Loucy (cell line): ENCODE data around the gene HNRNPUL2.
"Not testable (repeated sequence)": the region's sequence is repeated elsewhere in the genome, so short reads cannot be mapped to it uniquely, and the experiment has no call there.

Source experiments
- H2AFZ ChIP-seq: fragments of 200-600 bp; sonication (generic); 2 replicates; pipeline ENCODE4 v1.6.0; 2016; ENCODE audit warnings: antibody characterized with exemption, mild to moderate bottlenecking, low read length, moderate library complexity
- H3F3A ChIP-seq: fragments of 200-600 bp; 2 replicates; pipeline ENCODE4 v1.6.0; 2016; ENCODE audit warnings: antibody characterized with exemption, low read depth, mild to moderate bottlenecking
- H3K27me3 ChIP-seq: fragments of 200-600 bp; sonication (generic); 2 replicates; pipeline ENCODE4 v1.6.1; 2014; ENCODE audit warnings: low read length, mild to moderate bottlenecking; ENCODE audit not compliant: insufficient read depth, poor library complexity, severe bottlenecking
- H3K36me3 ChIP-seq: fragments of 200-600 bp; sonication (generic); 2 replicates; pipeline ENCODE4 v1.6.1; 2016; ENCODE audit warnings: low read length; ENCODE audit not compliant: insufficient read depth
- H3K4me1 ChIP-seq: fragments of 200-600 bp; sonication (generic); 2 replicates; pipeline ENCODE4 v1.5.1; 2014; ENCODE audit warnings: low read length, mild to moderate bottlenecking; ENCODE audit not compliant: insufficient read depth, poor library complexity, severe bottlenecking
- H3K4me2 ChIP-seq: fragments of 200-600 bp; sonication (generic); 2 replicates; pipeline ENCODE4 v1.6.0; 2014; ENCODE audit warnings: antibody characterized with exemption, low read length, low read depth, mild to moderate bottlenecking; ENCODE audit not compliant: poor library complexity, severe bottlenecking
- H3K4me3 ChIP-seq: fragments of 200-600 bp; sonication (generic); 2 replicates; pipeline ENCODE4 v1.5.1; 2014; ENCODE audit warnings: low read length, mild to moderate bottlenecking, mixed read lengths; ENCODE audit not compliant: poor library complexity, severe bottlenecking
- H3K79me2 ChIP-seq: fragments of 200-600 bp; sonication (generic); 2 replicates; pipeline ENCODE4 v1.6.1; 2014; ENCODE audit warnings: low read length; ENCODE audit not compliant: insufficient read depth
- H3K9ac ChIP-seq: fragments of 200-600 bp; sonication (generic); 2 replicates; pipeline ENCODE4 v1.6.0; 2014; ENCODE audit warnings: mild to moderate bottlenecking, low read depth, low read length, moderate library complexity; ENCODE audit not compliant: poor library complexity, severe bottlenecking
- H3K9me2 ChIP-seq: fragments of 200-600 bp; sonication (generic); replicated peaks from 2 replicates; pipeline ENCODE4 v1.6.1; 2016; ENCODE audit warnings: low read depth, low read length, mixed read lengths
- H3K9me3 ChIP-seq: fragments of 200-600 bp; sonication (generic); 2 replicates; pipeline ENCODE4 v1.6.1; 2014; ENCODE audit warnings: mild to moderate bottlenecking, antibody characterized with exemption, low read length, low read depth; ENCODE audit not compliant: insufficient read depth
- H4K20me1 ChIP-seq: fragments of 200-600 bp; sonication (generic); 2 replicates; pipeline ENCODE4 v1.6.0; 2014; ENCODE audit warnings: antibody characterized with exemption, low read length, mild to moderate bottlenecking; ENCODE audit not compliant: insufficient read depth, poor library complexity, severe bottlenecking
- CTCF ChIP-seq: fragments of 200-600 bp; sonication (generic); conservative IDR thresholded peaks from 2 replicates; pipeline ENCODE4 v1.5.1; 2014; ENCODE audit warnings: mild to moderate bottlenecking, antibody characterized with exemption, low read length
- EZH2phosphoT487 ChIP-seq: fragments of 200-600 bp; IDR thresholded peaks from 2 replicates; pipeline ENCODE4 v1.6.1; 2018; ENCODE audit warnings: antibody characterized with exemption, mild to moderate bottlenecking, moderate library complexity, borderline replicate concordance

HNRNPUL2 gene

GRCh38 chr11:62747475-62748160 lies 20.4 kb upstream of the HNRNPUL2 start:
- Histone ChIP-seq H3K4me3 (no peak overlapping the region), H3K9ac (no peak overlapping the region), H3K79me2 (peaks cover 11% of the 10 kb centered on the region; the same call in 1 of the 2 replicates), H2AFZ (no peak overlapping the region), H3K4me1 (peaks cover 8% of the 10 kb centered on the region), H3K9me3 (no peaks in the 10 kb centered on the region), H3K36me3 (no peaks in the 10 kb centered on the region), H3K9me2 (no peaks in the 10 kb centered on the region), H3F3A (no peaks in the 10 kb centered on the region), H4K20me1 (no peaks in the 10 kb centered on the region), H3K4me2 (no peak overlapping the region), H3K27me3 (no peaks in the 10 kb centered on the region)
- TF ChIP-seq CTCF (no peak), EZH2phosphoT487 (no peak)

- H3K9me3 ChIP-seq = no peaks in the 10 kb centered on the region
- H3K79me2 ChIP-seq = peaks cover 21% of the 10 kb centered on the region
- TF ChIP-seq EZH2phosphoT487 (no peak), CTCF (no peak)
- no peak overlapping the region for H3K4me2 ChIP-seq
- peaks cover 27% of the 10 kb centered on the region; the same call in 1 of the 2 replicates for H3K36me3 ChIP-seq
- H3K9ac ChIP-seq = no peak overlapping the region
- peaks cover 5% of the 10 kb centered on the region for H4K20me1 ChIP-seq
- no peaks in the 10 kb centered on the region for H3K4me1 ChIP-seq
- H3K27me3 ChIP-seq = no peaks in the 10 kb centered on the region
- H3K4me3 ChIP-seq = no peak overlapping the region
- no peaks in the 10 kb centered on the region for H3F3A ChIP-seq
- no peak overlapping the region for H2AFZ ChIP-seq
- no peaks in the 10 kb centered on the region for H3K9me2 ChIP-seq
Observed at GRCh38 chr11:62737196-62737595, 9.9 kb upstream of the HNRNPUL2 start.

GRCh38 chr11:62732830-62733229 lies 5.6 kb upstream of the HNRNPUL2 start:
- Histone ChIP-seq H3K79me2 (peaks cover 52% of the 10 kb centered on the region), H3K4me1 (peaks cover 8% of the 10 kb centered on the region), H2AFZ (no peak overlapping the region), H3K27me3 (no peaks in the 10 kb centered on the region), H4K20me1 (peaks cover 21% of the 10 kb centered on the region), H3K36me3 (peaks cover 11% of the 10 kb centered on the region; the same call in 1 of the 2 replicates), H3K4me3 (no peak overlapping the region), H3F3A (peaks cover 3% of the 10 kb centered on the region), H3K9ac (no peak overlapping the region), H3K9me3 (no peaks in the 10 kb centered on the region), H3K9me2 (no peaks in the 10 kb centered on the region), H3K4me2 (no peak overlapping the region)
- TF ChIP-seq CTCF (peak; percentile 48), EZH2phosphoT487 (no peak)

- H3K9me3 ChIP-seq, H3K9me2 ChIP-seq, H3K27me3 ChIP-seq, H3K36me3 ChIP-seq, H3F3A ChIP-seq, H2AFZ ChIP-seq: not testable (repeated sequence)
- peak overlapping the region; percentile 98 for H3K9ac ChIP-seq
- peaks cover 66% of the 10 kb centered on the region for H3K79me2 ChIP-seq
- peak overlapping the region; percentile 92 for H3K4me3 ChIP-seq
- H4K20me1 ChIP-seq = peaks cover 39% of the 10 kb centered on the region
- H3K4me2 ChIP-seq = peak overlapping the region; percentile 81
- H3K4me1 ChIP-seq = peaks cover 13% of the 10 kb centered on the region
Observed at GRCh38 chr11:62730076-62730475, 2.8 kb upstream of the HNRNPUL2 start.
